ENCODE measurements around the gene RBMS3.

Gene RBMS3

GRCh38 chr3:29942297-29942696, 661.4 kb downstream of the RBMS3 start:
- DNase-seq (ENCODE audit: low spot score): no peak

- DNase-seq (ENCODE audit: low spot score): no peak
Measured at GRCh38 chr3:29949131-29949530, 668.3 kb downstream of the RBMS3 start.

GRCh38 chr3:29949940-29950616, 669.2 kb downstream of the RBMS3 start:
- DNase-seq (ENCODE audit: low spot score): no peak

GRCh38 chr3:29952431-29952830, 671.6 kb downstream of the RBMS3 start:
- no peak for DNase-seq (ENCODE audit: low spot score)

GRCh38 chr3:29955413-29955812, 674.5 kb downstream of the RBMS3 start:
- DNase-seq (ENCODE audit: low spot score): no peak

GRCh38 chr3:29958816-29959215, 677.9 kb downstream of the RBMS3 start:
- DNase-seq (ENCODE audit: low spot score): no peak

- DNase-seq (ENCODE audit: low spot score): no peak
Measured at GRCh38 chr3:29971895-29972294, 691.0 kb downstream of the RBMS3 start.

GRCh38 chr3:29972320-29972993, 691.6 kb downstream of the RBMS3 start:
- no peak for DNase-seq (ENCODE audit: low spot score)

GRCh38 chr3:29973763-29974162, 692.9 kb downstream of the RBMS3 start:
- no peak for DNase-seq (ENCODE audit: low spot score)

- DNase-seq (ENCODE audit: low spot score): no peak
Measured at GRCh38 chr3:29976871-29977270, 696.0 kb downstream of the RBMS3 start.

- no peak for DNase-seq (ENCODE audit: low spot score)
Measured at GRCh38 chr3:29977360-29977759, 696.5 kb downstream of the RBMS3 start.

GRCh38 chr3:29978036-29978435, 697.2 kb downstream of the RBMS3 start:
- no peak for DNase-seq (ENCODE audit: low spot score)

GRCh38 chr3:29991198-29991597, 710.3 kb downstream of the RBMS3 start:
- no peak for DNase-seq (ENCODE audit: low spot score)

- no peak for DNase-seq (ENCODE audit: low spot score)
Measured at GRCh38 chr3:30002797-30003196, 721.9 kb downstream of the RBMS3 start.

- no peak for DNase-seq (ENCODE audit: low spot score)
Measured at GRCh38 chr3:30003741-30004140, 722.9 kb downstream of the RBMS3 start.

GRCh38 chr3:30004481-30004880, 723.6 kb downstream of the RBMS3 start:
- no peak for DNase-seq (ENCODE audit: low spot score)

- DNase-seq (ENCODE audit: low spot score): no peak
Measured at GRCh38 chr3:30006111-30006510, 725.2 kb downstream of the RBMS3 start.

GRCh38 chr3:30007668-30008067, 726.8 kb downstream of the RBMS3 start:
- DNase-seq (ENCODE audit: low spot score): no peak

- DNase-seq (ENCODE audit: low spot score): no peak
Measured at GRCh38 chr3:30011237-30011803, 730.4 kb downstream of the RBMS3 start.

- peak; percentile 67 for DNase-seq (ENCODE audit: low spot score)
Measured at GRCh38 chr3:30012941-30013543, 732.2 kb downstream of the RBMS3 start.

GRCh38 chr3:30017901-30018300, 737.0 kb downstream of the RBMS3 start:
- DNase-seq (ENCODE audit: low spot score): no peak

- DNase-seq (ENCODE audit: low spot score): no peak
Measured at GRCh38 chr3:30020380-30020779, 739.5 kb downstream of the RBMS3 start.

GRCh38 chr3:30024466-30024865, 743.6 kb downstream of the RBMS3 start:
- no peak for DNase-seq (ENCODE audit: low spot score)

All from RKO (cell line).